Measurements from ENCODE around the gene RHOC.

The RHOC gene

DNA sequence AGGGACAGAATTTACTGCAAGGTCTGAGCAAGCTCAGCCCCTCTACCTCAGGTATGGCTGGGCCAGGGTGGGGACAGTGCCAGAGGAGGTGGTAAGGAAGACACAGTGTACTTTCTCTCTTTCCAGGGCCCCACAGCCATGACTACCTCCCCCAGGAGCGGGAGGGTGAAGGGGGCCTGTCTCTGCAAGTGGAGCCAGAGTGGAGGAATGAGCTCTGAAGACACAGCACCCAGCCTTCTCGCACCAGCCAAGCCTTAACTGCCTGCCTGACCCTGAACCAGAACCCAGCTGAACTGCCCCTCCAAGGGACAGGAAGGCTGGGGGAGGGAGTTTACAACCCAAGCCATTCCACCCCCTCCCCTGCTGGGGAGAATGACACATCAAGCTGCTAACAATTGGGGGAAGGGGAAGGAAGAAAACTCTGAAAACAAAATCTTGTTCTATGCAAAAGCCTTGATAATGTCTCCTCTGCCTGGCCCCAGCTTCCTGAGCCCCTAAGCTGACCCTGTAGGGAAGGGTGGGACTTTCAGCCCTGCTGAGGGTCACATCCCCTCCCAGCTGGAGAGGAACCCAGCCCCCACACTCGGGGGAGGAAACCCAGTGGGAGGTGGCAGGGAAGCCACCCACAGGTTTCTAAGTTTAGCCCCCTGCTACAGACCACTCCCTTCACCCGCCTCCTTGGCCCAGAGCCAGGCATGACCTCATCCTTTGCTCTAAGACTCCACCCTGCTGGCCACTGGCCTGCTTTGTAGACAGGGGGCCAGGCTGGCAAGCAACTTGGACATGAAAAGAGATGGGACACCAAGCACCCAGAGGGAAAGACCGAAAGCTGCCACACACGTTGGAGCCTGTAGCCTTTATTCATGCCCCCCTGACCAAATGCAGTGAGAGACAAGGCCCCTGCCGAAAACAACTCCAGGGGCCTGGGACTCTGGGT, 6.4 kb downstream of the RHOC start:
- peak; percentile 88 for DNase-seq

- DNase-seq, result no peak
Observed at GRCh38 chr1:112699425-112700144, 7.3 kb downstream of the RHOC start.

DNA sequence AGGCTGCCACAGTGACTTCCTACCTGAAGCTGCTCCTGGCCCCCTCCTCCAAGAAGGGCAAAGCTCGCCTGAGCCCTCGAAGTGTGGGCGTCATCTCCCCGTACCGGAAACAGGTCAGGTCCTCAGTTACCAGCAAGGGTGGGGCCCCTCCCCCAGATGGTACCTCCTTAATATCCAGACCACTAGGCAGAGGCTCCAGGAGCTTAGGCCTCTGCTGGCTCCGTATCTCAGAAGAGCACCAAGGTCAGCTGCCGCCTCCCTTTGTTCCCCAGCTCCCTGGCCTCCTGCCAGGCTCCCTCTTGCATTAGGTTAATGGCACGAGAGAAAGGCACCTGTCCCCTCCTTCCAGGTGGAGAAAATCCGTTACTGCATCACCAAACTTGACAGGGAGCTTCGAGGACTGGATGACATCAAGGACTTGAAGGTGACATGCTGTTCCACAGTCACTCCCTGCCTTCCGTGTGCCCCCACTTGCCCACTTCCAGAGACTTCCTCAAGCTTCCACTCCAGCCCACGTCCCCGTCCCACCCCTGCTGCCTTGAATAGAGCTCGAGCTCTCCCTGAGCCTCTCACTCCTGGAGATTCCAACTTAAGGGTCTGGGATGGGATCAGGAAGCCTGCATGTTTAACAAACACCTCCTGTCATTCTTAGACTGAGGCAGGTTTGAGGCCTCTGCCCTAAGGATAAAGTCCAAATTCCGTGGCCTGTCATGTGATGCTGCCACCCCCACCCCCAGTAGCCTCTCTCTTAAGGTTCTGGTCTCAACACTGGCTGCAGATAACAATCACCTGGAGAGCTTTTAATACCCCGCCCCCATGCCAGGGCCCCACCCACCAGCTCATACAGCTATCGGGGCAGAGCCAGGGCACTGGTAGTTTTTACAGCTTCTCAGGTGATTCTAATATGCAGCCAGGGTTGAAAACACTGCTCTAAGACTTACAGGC, 8.3 kb downstream of the RHOC start:
- peak; percentile 76 for DNase-seq

DNA sequence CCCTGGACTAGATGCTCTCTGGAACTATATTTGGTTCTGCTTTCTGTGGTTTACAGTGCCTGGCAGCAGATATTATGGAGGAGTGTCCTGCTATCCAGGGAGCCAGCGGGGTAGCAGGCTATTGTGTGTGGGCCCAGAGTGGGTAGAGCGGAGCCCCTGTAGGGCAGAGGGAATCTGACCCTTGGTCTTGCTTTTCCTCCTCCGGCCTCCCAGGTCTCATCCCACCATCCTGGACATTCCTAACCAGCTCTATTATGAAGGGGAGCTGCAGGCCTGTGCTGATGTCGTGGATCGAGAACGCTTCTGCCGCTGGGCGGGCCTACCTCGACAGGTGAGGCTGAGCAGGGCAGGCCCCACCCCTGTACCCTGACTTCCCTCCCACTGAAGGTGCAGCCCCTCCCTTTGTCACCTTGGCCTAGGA, 9.1 kb downstream of the RHOC start:
- no peak for DNase-seq

DNA sequence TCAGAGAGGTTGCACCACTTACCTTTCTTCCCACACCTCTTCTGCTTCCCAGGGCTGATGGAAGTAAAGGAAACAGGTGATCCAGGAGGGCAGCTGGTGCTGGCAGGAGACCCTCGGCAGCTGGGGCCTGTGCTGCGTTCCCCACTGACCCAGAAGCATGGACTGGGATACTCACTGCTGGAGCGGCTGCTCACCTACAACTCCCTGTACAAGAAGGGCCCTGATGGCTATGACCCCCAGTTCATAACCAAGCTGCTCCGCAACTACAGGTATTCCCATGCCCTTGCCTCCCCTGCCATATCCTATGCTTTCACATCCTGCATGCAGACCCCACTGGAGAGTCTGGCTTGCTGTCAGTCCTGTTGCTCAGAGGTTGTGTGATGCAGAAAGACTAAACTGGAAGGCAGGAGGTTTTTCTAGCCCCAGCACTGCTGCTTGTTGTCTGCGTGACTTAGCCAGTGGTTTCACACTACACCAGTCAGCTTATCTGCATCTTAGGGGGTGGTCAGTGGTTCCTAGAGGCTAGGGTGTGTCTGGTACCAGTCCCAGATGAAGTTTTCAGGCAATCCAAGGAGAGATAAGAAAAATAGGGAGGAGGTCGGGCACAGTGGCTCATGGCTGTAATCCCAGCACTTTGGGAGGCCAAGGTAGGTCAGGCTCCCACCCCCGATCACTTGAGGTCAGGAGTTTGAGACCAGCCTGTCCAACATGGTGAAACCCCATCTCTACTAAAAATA, 10.2 kb downstream of the RHOC start:
- no peak for DNase-seq

- DNase-seq, result no peak
Observed at GRCh38 chr1:112695276-112695675, 11.7 kb downstream of the RHOC start.

- DNase-seq, result no peak
Observed at GRCh38 chr1:112694363-112694929, 12.5 kb downstream of the RHOC start.

DNA sequence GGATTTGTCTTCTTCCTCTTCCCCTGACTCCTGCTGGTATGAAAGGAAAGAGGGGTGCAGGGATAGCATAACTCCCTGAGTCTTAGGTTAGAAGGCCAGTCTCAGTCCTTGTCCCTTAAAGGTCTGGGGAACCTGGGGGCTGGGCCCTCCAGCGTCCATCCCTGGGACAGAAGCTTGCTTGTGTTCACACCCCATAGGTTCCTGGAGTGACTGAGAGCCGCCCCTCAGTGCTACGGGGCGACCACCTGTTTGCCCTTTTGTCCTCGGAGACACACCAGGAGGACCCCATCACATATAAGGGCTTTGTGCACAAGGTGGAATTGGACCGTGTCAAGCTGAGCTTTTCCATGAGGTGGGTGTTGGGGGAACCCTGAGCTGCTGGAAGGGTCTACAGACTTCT, 13.1 kb downstream of the RHOC start:
- DNase-seq, result no peak

GRCh38 chr1:112692681-112693080, 14.2 kb downstream of the RHOC start:
- no peak for DNase-seq

- no peak for DNase-seq
Observed at GRCh38 chr1:112689842-112690237, 17.1 kb downstream of the RHOC start.

GRCh38 chr1:112689196-112689841, 17.6 kb downstream of the RHOC start:
- DNase-seq, result no peak

DNA sequence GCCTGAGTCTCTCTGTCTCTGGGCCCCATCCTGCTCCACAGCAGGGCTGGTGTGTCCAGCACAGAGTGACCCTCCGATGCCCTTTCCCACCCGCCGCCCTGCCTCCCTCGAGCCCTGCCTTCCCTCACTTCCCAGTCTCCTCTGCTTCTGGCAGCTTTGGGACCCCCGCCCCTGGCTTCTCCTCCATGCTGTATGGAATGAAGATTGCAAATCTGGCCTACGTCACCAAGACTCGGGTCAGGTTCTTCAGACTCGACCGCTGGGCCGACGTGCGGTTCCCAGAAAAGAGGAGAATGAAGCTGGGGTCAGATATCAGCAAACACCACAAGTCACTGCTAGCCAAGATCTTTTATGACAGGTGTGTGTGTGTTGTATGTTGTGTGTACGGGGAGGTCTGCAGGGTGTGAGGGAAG, 18.1 kb downstream of the RHOC start:
- DNase-seq, result no peak

DNA sequence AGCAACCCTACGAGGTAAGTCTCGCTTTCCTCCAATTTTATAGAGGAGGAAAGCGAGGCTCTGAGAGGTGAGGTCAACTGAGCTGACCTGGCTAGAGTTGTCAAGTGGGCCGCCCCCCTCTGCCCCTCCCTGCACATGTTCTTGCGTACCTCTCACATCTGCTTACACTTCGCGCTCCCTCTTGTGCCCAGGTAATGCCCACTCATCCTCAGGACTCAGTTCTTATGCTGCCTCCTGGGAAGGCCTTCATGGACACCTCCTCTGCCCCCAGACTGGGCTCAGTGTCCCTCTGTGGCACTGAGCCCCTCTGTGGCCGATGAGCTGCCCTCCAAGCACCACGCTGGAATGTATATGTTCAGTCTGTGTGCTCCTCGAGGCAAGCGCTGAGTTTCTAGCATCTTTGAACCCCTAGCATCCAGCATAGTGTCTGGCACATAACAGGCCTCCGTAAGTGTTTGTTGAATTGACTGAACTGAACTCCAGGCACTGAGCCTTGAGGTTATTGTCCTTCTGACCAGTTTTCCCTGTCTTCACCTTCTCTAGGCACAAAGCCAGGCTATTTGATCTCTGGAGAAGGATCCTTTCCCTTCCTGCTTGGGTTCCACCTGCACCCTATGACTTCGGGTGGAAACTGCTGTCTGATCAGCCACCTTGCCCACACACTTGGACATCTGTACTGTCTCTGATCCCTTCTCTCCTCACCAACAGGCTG, 19.0 kb downstream of the RHOC start:
- DNase-seq, result no peak

DNA sequence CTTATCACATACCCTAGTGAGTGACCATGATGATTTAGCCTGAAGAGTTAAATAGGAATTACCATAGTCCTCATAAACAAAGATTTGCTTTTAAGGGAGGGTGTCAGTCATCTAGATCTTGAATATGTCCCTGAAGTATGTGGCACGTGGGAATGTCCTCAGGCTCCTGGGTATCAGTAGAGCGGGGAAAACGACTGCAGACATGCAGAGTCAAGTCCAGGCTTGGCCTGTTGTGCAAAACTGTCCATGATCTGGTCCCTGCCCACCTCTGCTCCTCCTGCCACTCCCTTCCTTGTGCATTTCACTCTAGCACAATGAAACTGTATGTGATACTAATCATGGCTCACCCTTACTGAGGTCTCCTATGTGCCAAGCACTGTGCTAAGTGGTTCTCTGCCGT, 19.6 kb downstream of the RHOC start:
- no peak for DNase-seq

DNA sequence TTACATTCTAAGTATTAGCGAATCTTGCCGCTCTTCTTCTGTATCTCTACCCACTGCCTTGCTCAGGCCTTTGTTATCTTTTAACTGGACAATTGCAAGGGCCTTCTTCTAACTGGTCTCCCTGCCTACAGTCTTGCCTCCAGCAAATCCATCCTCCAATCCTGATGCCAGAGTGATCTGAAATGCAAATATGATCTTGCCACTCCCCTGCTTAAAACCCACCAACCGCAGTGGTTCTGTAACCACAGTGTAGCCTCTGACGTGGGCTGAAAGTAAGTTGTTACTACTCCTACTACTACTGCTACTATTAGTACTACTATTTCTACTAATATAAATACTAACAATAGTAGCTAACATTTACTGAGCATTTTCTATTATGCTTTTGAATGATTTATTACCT, 20.1 kb downstream of the RHOC start:
- no peak for DNase-seq

GRCh38 chr1:112686417-112686816, 20.5 kb downstream of the RHOC start:
- DNase-seq, result no peak

DNA sequence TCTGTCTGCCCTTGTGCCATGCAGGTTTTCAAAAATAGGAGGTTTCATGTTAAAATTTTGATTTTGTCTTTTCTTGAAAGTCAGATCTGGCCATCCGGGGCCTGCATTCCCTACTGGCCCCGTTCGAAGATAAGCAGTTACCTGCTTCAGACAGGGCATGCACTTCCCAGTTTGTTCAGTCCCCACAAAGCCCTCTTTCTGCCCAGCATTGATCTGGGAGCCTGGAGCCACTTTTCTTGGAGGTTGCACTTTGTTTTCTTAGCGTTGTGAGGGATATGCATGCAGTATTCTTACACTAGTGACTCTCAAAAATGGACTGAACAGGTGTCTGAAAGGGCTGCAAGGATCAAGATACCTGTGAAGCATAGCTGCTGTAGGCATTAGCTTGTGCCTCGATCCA, 21.0 kb downstream of the RHOC start:
- no peak for DNase-seq

- DNase-seq, result no peak
Observed at GRCh38 chr1:112678605-112679004, 28.3 kb downstream of the RHOC start.

GRCh38 chr1:112677501-112677900, 29.4 kb downstream of the RHOC start:
- DNase-seq, result no peak

DNA sequence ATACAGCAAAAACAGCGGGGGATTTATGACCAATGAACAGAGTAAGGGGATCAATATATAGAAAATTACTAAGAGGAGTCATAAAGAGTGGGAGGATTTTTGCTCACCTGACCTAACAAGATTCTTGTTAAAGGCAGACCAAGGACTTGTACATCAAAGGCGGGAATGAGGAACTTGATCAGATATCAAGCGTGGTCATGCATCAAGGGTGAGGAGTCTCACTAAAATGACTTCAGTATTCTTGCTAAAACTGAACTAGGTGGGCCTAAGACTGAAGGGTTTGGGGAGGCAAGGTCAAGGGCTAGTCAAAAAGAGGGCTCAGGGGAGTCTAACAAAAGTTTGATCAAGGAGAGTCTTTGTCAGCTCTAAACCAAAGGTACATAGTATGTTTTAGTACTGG, 30.4 kb downstream of the RHOC start:
- no peak for DNase-seq
